ENCODE results near the gene HBEGF. TPM values are rescaled to one million over a fixed set of nuclear protein-coding genes. Genes with fewer than 3 reads are reported as not detected.

HBEGF gene
- total RNA-seq, 1 donor from 2014 or later, result 2.4 TPM

DNA sequence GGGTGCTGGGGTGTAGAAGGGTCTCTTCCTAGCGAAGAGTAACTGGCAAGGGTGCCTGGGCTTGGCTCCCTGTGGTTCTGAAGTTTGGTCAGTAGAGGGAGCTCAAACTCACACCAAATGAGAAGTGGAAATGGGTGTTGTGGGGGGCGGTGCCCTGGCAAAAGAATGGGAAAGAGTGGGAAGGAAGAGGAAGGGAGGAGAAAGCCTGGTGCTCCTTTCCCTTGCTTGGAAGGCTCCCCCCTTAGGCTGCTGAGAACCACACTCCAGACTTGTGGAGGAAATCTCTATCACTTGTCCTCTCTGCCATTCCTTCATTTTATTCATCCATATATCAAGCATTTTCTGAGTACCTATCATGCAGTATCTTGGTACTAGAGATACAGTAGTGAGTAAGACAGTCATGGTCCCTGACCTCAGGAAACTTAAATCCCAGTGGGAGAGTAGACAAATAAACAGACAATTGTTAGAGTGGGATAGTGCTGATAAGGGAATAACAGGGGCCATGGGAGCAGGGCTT, 26.6 kb upstream of the HBEGF start:
- Histone ChIP-seq H3K9ac (no peak overlapping the region), H2AFZ (replicated peaks) (peak overlapping the region; percentile 81), H3K9me3 (ENCODE audit: low read depth) (no peaks in the 10 kb centered on the region), H3K4me2 (no peak overlapping the region), H3K27ac (no peak overlapping the region), H3F3A (ENCODE audit: low read depth) (no peaks in the 10 kb centered on the region), H4K20me1 (ENCODE audit: low read depth) (no peaks in the 10 kb centered on the region), H3K79me2 (ENCODE audit: low read depth) (no peaks in the 10 kb centered on the region), H3K36me3 (no peaks in the 10 kb centered on the region), H3K4me1 (peaks cover 3% of the 10 kb centered on the region), H3K4me3 (no peak overlapping the region), H3K27me3 (no peaks in the 10 kb centered on the region)
- H3K4me1 Mint-ChIP-seq, result peaks cover 5% of the 10 kb centered on the region
- H3K9me3 Mint-ChIP-seq, result no peaks in the 10 kb centered on the region
- no peak for TF ChIP-seq EZH2phosphoT487 (IDR thresholded peaks at IDR 0.05)
- TF ChIP-seq, protein P1, sequence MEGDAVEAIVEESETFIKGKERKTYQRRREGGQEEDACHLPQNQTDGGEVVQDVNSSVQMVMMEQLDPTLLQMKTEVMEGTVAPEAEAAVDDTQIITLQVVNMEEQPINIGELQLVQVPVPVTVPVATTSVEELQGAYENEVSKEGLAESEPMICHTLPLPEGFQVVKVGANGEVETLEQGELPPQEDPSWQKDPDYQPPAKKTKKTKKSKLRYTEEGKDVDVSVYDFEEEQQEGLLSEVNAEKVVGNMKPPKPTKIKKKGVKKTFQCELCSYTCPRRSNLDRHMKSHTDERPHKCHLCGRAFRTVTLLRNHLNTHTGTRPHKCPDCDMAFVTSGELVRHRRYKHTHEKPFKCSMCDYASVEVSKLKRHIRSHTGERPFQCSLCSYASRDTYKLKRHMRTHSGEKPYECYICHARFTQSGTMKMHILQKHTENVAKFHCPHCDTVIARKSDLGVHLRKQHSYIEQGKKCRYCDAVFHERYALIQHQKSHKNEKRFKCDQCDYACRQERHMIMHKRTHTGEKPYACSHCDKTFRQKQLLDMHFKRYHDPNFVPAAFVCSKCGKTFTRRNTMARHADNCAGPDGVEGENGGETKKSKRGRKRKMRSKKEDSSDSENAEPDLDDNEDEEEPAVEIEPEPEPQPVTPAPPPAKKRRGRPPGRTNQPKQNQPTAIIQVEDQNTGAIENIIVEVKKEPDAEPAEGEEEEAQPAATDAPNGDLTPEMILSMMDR (IDR thresholded peaks at IDR 0.05), result peak; percentile 83
- TF ChIP-seq EZH2 (IDR thresholded peaks at IDR 0.05), result no peak
- no peaks in the 10 kb centered on the region for H3K36me3 Mint-ChIP-seq
- peak; percentile 86 for DNase-seq (ENCODE audit: low spot score)
- no peak overlapping the region for H3K4me3 Mint-ChIP-seq
- peaks cover 2% of the 10 kb centered on the region for H3K27me3 Mint-ChIP-seq (ENCODE audit: insufficient read depth, low read depth)
- H3K27ac Mint-ChIP-seq, result no peak overlapping the region

- no peaks in the 10 kb centered on the region for H3K9me3 Mint-ChIP-seq
- TF ChIP-seq, protein P1 (IDR thresholded peaks at IDR 0.05), result no peak
- TF ChIP-seq EZH2 (IDR thresholded peaks at IDR 0.05) (no peak), EZH2phosphoT487 (IDR thresholded peaks at IDR 0.05) (no peak)
- Histone ChIP-seq H3K4me2 (no peak overlapping the region), H3K4me1 (peaks cover 3% of the 10 kb centered on the region), H3K36me3 (no peaks in the 10 kb centered on the region), H3K9me3 (ENCODE audit: low read depth) (no peaks in the 10 kb centered on the region), H3K4me3 (no peak overlapping the region), H3K27ac (no peak overlapping the region), H3K9ac (peak overlapping the region; percentile 13), H2AFZ (replicated peaks) (no peak overlapping the region), H4K20me1 (ENCODE audit: low read depth) (no peaks in the 10 kb centered on the region), H3K79me2 (ENCODE audit: low read depth) (no peaks in the 10 kb centered on the region), H3K27me3 (no peaks in the 10 kb centered on the region), H3F3A (ENCODE audit: low read depth) (no peaks in the 10 kb centered on the region)
- peaks cover 4% of the 10 kb centered on the region for H3K27me3 Mint-ChIP-seq (ENCODE audit: insufficient read depth, low read depth)
- no peak overlapping the region for H3K27ac Mint-ChIP-seq
- H3K4me3 Mint-ChIP-seq, result no peak overlapping the region
- no peaks in the 10 kb centered on the region for H3K36me3 Mint-ChIP-seq
- peaks cover 5% of the 10 kb centered on the region for H3K4me1 Mint-ChIP-seq
- DNase-seq (ENCODE audit: low spot score), result no peak
These were observed 25.2 kb upstream of the HBEGF start for GRCh38 chr5:140371356-140372151.

GRCh38 chr5:140367256-140368013, 21.0 kb upstream of the HBEGF start:
- H3K4me3 Mint-ChIP-seq, result no peak overlapping the region

More at GRCh38 chr5:140367256-140368013, 21.0 kb upstream of the HBEGF start:
- peaks cover 4% of the 10 kb centered on the region for H3K27me3 Mint-ChIP-seq (ENCODE audit: insufficient read depth, low read depth)
- H3K4me1 ChIP-seq, result no peaks in the 10 kb centered on the region
- no peaks in the 10 kb centered on the region for H3K4me1 Mint-ChIP-seq
- no peaks in the 10 kb centered on the region for H3K36me3 ChIP-seq
- TF ChIP-seq EZH2phosphoT487 (IDR thresholded peaks at IDR 0.05) (no peak), EZH2 (IDR thresholded peaks at IDR 0.05) (no peak)
- TF ChIP-seq, protein P1 (IDR thresholded peaks at IDR 0.05), result no peak
- H3K79me2 ChIP-seq (ENCODE audit: low read depth), result no peaks in the 10 kb centered on the region
- no peak overlapping the region for H3K4me3 ChIP-seq
- H3K9me3 Mint-ChIP-seq, result no peaks in the 10 kb centered on the region
- no peaks in the 10 kb centered on the region for H3K9me3 ChIP-seq (ENCODE audit: low read depth)
- no peaks in the 10 kb centered on the region for H3K36me3 Mint-ChIP-seq
- H3K27ac Mint-ChIP-seq, result no peak overlapping the region
- H2AFZ ChIP-seq (replicated peaks), result no peak overlapping the region
- H3K27me3 ChIP-seq, result peaks cover 9% of the 10 kb centered on the region
- no peak overlapping the region for H3K4me2 ChIP-seq
- no peak for DNase-seq (ENCODE audit: low spot score)
- H3F3A ChIP-seq (ENCODE audit: low read depth), result no peaks in the 10 kb centered on the region
- H4K20me1 ChIP-seq (ENCODE audit: low read depth), result no peaks in the 10 kb centered on the region
- no peak overlapping the region for H3K9ac ChIP-seq
- no peak overlapping the region for H3K27ac ChIP-seq
